Measurements from ENCODE around the gene TASP1.

DNA sequence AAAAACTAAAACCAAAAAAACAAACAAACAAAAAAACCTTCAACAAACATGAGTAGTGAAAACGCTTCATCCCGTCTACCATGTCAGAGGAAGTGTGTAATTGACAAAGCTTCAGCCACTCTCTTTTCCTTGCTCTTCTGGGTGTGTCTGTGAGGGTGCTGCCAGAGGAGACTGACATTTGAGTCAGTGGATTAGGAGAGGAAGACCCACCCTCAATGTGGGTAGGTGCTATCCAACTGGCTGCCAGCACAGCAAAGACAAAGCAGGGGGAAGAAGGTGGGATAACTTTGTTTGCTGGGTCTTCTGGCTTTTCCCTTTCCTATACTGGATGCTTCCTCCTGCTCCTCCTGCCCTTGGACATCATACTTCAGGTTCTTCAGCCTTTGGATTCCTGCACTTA, 145.6 kb downstream of the TASP1 start:
- TF ChIP-seq, protein P1, sequence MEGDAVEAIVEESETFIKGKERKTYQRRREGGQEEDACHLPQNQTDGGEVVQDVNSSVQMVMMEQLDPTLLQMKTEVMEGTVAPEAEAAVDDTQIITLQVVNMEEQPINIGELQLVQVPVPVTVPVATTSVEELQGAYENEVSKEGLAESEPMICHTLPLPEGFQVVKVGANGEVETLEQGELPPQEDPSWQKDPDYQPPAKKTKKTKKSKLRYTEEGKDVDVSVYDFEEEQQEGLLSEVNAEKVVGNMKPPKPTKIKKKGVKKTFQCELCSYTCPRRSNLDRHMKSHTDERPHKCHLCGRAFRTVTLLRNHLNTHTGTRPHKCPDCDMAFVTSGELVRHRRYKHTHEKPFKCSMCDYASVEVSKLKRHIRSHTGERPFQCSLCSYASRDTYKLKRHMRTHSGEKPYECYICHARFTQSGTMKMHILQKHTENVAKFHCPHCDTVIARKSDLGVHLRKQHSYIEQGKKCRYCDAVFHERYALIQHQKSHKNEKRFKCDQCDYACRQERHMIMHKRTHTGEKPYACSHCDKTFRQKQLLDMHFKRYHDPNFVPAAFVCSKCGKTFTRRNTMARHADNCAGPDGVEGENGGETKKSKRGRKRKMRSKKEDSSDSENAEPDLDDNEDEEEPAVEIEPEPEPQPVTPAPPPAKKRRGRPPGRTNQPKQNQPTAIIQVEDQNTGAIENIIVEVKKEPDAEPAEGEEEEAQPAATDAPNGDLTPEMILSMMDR (conservative IDR thresholded peaks at IDR 0.05; ENCODE audit: low read depth, low read length), result no peak
- TF ChIP-seq EZH2 (IDR thresholded peaks at IDR 0.05; ENCODE audit: low read length, unreplicated experiment) (no peak), EZH2phosphoT487 (IDR thresholded peaks at IDR 0.05; ENCODE audit: borderline replicate concordance, low read length) (no peak)
